Esophagus muscularis mucosa (tissue), 4 donors: Measurements from ENCODE around the gene ELANE.

Source experiments
- CTCF ChIP-seq, 3 experiments: fragments of 200-600 bp in 2 of 3; fragments of 450-650 bp in 1 of 3; sonication (generic) in 2 of 3; IDR thresholded peaks; one replicate each; pipeline ENCODE4 v1.5.1; 2017 to 2019; ENCODE audit warnings: antibody characterized with exemption in 3 of 3, mild to moderate bottlenecking in 2 of 3, moderate library complexity in 1 of 3
- EP300 ChIP-seq: sonication (generic); formaldehyde crosslinking; IDR thresholded peaks from one replicate; pipeline ENCODE4 v1.6.1; 2017; ENCODE audit warnings: antibody characterized with exemption
- POLR2A ChIP-seq: fragments of 450-650 bp; IDR thresholded peaks from one replicate; pipeline ENCODE4 v1.6.1; 2017; ENCODE audit warnings: antibody characterized with exemption, moderate library complexity, mild to moderate bottlenecking, low read depth
- POLR2AphosphoS5 ChIP-seq, 2 donors: sonication (generic); formaldehyde crosslinking; IDR thresholded peaks; one replicate each; pipeline ENCODE4 v1.6.1; 2017; ENCODE audit warnings: antibody characterized with exemption in 2 of 2

- TF ChIP-seq EP300 (no peak), POLR2A (no peak), POLR2AphosphoS5 (IDR thresholded peaks at IDR 0.05) (no peak), CTCF (IDR thresholded peaks at IDR 0.05) (no peak)
Measured at GRCh38 chr19:897442-898039, 45.4 kb downstream of the ELANE start.
